Astrocyte of the cerebellum (primary cell): Measurements from ENCODE around the gene AATK.
"Not testable (repeated sequence)": the region's sequence is repeated elsewhere in the genome, so short reads cannot be mapped to it uniquely, and the experiment has no call there.

Source experiments
- DNase-seq: peaks from one replicate; pipeline ENCODE4 v3.0.0-alpha.2; 2011; ENCODE audit warnings: low read depth
- H3K4me3 ChIP-seq: 2 replicates; pipeline ENCODE4 v1.5.1; 2011; ENCODE audit warnings: mild to moderate bottlenecking, low read depth, low read length, moderate library complexity
- CTCF ChIP-seq: IDR thresholded peaks from 2 replicates; pipeline ENCODE4 v1.5.1; 2012; ENCODE audit warnings: low read length, low read depth, moderate library complexity, mild to moderate bottlenecking; ENCODE audit errors: missing control alignments
- in situ Hi-C: cut with HindIII; loops from 2 replicates; pipeline ENCODE4 v1.10.0; 2017; ENCODE audit warnings: low sequenced_read_pairs

Gene AATK

GRCh38 chr17:81081222-81082176 lies 84.5 kb downstream of the AATK start:
- no peak overlapping the region for H3K4me3 ChIP-seq
- in situ Hi-C loops: loop anchor here (25.0 kb wide), 1 partner anchor 644 kb away; no protein-coding TSS in a partner anchor
- TF ChIP-seq CTCF: no peak

GRCh38 chr17:81080019-81080418 lies 86.0 kb downstream of the AATK start:
- H3K4me3 ChIP-seq: no peak overlapping the region
- TF ChIP-seq CTCF: no peak
- DNase-seq: no peak
- in situ Hi-C loops: loop anchor here (25.0 kb wide), 1 partner anchor 643 kb away; no protein-coding TSS in a partner anchor

More at GRCh38 chr17:81081222-81082176, 84.5 kb downstream of the AATK start:
- DNase-seq: no peak

- in situ Hi-C loops: loop anchor here (25.0 kb wide), 1 partner anchor 641 kb away; no protein-coding TSS in a partner anchor
- not testable (repeated sequence) for H3K4me3 ChIP-seq, DNase-seq
These were observed 87.8 kb downstream of the AATK start for GRCh38 chr17:81078026-81078913.

GRCh38 chr17:81076141-81076679 lies 89.8 kb downstream of the AATK start:
- no peak for DNase-seq

GRCh38 chr17:81075307-81075706 lies 90.7 kb downstream of the AATK start:
- no peak overlapping the region for H3K4me3 ChIP-seq
- TF ChIP-seq CTCF: no peak
- no peak for DNase-seq
- in situ Hi-C loops: loop anchor here (25.0 kb wide), 1 partner anchor 638 kb away; no protein-coding TSS in a partner anchor

More at GRCh38 chr17:81076141-81076679, 89.8 kb downstream of the AATK start:
- in situ Hi-C loops: loop anchor here (25.0 kb wide), 1 partner anchor 639 kb away; no protein-coding TSS in a partner anchor
- no peak overlapping the region for H3K4me3 ChIP-seq
- no peak for TF ChIP-seq CTCF

GRCh38 chr17:81074875-81075274 lies 91.1 kb downstream of the AATK start:
- no peak for TF ChIP-seq CTCF
- in situ Hi-C loops: loop anchor here (25.0 kb wide), 1 partner anchor 638 kb away; no protein-coding TSS in a partner anchor
- H3K4me3 ChIP-seq: no peak overlapping the region
- DNase-seq: no peak
